H1 (cell line): ENCODE measurements around the gene HOXB6. TPM values are rescaled to one million over a fixed set of nuclear protein-coding genes. Genes with fewer than 3 reads are reported as not detected.

ENCODE experiments used
- EP300 ChIP-seq, 2 experiments: IDR thresholded peaks; 1 replicate in 1 of 2; 2 replicates in 1 of 2; pipeline ENCODE4 v1.6.1; 2011 to 2012; ENCODE audit warnings: low read depth in 2 of 2, low read length in 2 of 2, mild to moderate bottlenecking in 2 of 2, borderline replicate concordance in 1 of 2, inconsistent platforms in 1 of 2, moderate library complexity in 1 of 2
- EZH2 ChIP-seq: fragments of 200-600 bp; sonication (generic); IDR thresholded peaks from 2 replicates; pipeline ENCODE4 v1.7.1; 2012; ENCODE audit warnings: low read depth, mild to moderate bottlenecking, moderate library complexity, low read length, inconsistent platforms; ENCODE audit not compliant: severe bottlenecking
- RAD21 ChIP-seq, 2 experiments: IDR thresholded peaks in 1 of 2; conservative IDR thresholded peaks in 1 of 2; 2 replicates each; pipeline ENCODE4 v1.6.1; 2011; ENCODE audit warnings: low read depth in 2 of 2, low read length in 2 of 2, improper control_type of control experiment in 1 of 2, inconsistent platforms in 1 of 2, mild to moderate bottlenecking in 1 of 2, moderate library complexity in 1 of 2
- SUZ12 ChIP-seq: fragments of 200-600 bp; sonication (generic); IDR thresholded peaks from 2 replicates; pipeline ENCODE4 v1.6.1; 2012; ENCODE audit warnings: mild to moderate bottlenecking, inconsistent platforms, low read length, moderate library complexity, mixed read lengths
- polyA plus RNA-seq, 7 experiments: library from polyadenylated mRNA; depleted of rRNA in 3 of 7; stranded (reverse) in 5 of 7; unstranded in 2 of 7; fragments of >200 nt in 5 of 7; fragments of 200-250 nt in 2 of 7; gene quantifications; 1 replicate in 5 of 7; 2 replicates in 1 of 7; 4 replicates in 1 of 7; pipeline versions ENCODE4 v1.2.1 to v1.2.3, GENCODE V29; 2011 to 2013; ENCODE audit warnings: missing spikeins in 2 of 7, mixed read lengths in 2 of 7
- total RNA-seq: library from RNA; stranded (reverse); fragmentation: NEBNext Ultra II Directional; extraction: Animal tissue kit (Norgen Biotek cat#: 25700); gene quantifications from 2 replicates; pipeline ENCODE4 v1.2.1, GENCODE V29; 2021

HOXB6 gene
- total and polyA plus RNA-seq, 2 of the 8 experiments (the other 6 are each of a cell fraction or from before 2014, with no cell fraction given): not detected

GRCh38 chr17:48570325-48571023 lies 34.3 kb downstream of the HOXB6 start (continued):
- TF ChIP-seq EZH2: peak; percentile 93
- TF ChIP-seq SUZ12: peak; percentile 91
- TF ChIP-seq RAD21 (IDR thresholded peaks at IDR 0.05 in 1 of 2, conservative IDR thresholded peaks at IDR 0.05 in 1 of 2; ENCODE audit: low read depth in 2 of 2, low read length in 2 of 2): no peak
- no peak for TF ChIP-seq EP300 (IDR thresholded peaks at IDR 0.05; ENCODE audit: borderline replicate concordance in 1 of 2, low read depth in 2 of 2, low read length in 2 of 2)
